Fibroblast of villous mesenchyme (primary cell): ENCODE data around the gene PTPRM. TPM values are rescaled to one million over a fixed set of nuclear protein-coding genes. Genes with fewer than 3 reads are reported as not detected.

Source experiments
- DNase-seq: peaks from one replicate; pipeline ENCODE4 v3.0.0-alpha.2; 2010; ENCODE audit warnings: low read depth
- H3K4me3 ChIP-seq: 2 replicates; pipeline ENCODE4 v1.5.1; 2011; ENCODE audit warnings: low read depth, mild to moderate bottlenecking, low read length
- total RNA-seq: library from RNA; depleted of rRNA; stranded (reverse); fragments of >200 nt; gene quantifications from 2 replicates; pipeline ENCODE4 v1.2.3, GENCODE V29; 2012
- TF ChIP-seq, protein P1 (sequence below): IDR thresholded peaks from 2 replicates; pipeline ENCODE4 v1.5.1; 2012; ENCODE audit warnings: low read depth, mild to moderate bottlenecking, low read length; ENCODE audit not compliant: insufficient read depth

The PTPRM gene
- total RNA-seq, 1 donor = 56.1 TPM

DNA sequence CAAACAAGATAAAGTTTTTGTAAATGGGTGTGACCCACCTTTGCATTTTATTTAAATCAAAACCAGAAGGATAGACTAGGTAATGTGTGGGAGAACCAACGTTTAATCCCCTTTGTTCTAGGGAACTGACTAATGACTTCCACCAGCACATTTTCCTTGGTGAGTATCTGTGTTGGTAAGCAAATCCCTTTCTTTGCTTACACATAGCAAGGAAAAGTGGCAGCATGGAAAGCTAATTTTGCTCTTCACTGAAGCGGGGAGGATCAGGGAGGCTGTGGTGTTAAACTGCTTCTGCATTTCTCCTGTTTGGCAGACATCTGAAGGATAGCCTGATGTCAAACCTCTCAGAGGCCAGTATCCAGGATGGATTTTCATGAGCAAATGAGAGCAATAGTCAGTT lies 331.1 kb downstream of the PTPRM start:
- DNase-seq = no peak
- H3K4me3 ChIP-seq = no peak overlapping the region
- TF ChIP-seq, protein P1, sequence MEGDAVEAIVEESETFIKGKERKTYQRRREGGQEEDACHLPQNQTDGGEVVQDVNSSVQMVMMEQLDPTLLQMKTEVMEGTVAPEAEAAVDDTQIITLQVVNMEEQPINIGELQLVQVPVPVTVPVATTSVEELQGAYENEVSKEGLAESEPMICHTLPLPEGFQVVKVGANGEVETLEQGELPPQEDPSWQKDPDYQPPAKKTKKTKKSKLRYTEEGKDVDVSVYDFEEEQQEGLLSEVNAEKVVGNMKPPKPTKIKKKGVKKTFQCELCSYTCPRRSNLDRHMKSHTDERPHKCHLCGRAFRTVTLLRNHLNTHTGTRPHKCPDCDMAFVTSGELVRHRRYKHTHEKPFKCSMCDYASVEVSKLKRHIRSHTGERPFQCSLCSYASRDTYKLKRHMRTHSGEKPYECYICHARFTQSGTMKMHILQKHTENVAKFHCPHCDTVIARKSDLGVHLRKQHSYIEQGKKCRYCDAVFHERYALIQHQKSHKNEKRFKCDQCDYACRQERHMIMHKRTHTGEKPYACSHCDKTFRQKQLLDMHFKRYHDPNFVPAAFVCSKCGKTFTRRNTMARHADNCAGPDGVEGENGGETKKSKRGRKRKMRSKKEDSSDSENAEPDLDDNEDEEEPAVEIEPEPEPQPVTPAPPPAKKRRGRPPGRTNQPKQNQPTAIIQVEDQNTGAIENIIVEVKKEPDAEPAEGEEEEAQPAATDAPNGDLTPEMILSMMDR = no peak

DNA sequence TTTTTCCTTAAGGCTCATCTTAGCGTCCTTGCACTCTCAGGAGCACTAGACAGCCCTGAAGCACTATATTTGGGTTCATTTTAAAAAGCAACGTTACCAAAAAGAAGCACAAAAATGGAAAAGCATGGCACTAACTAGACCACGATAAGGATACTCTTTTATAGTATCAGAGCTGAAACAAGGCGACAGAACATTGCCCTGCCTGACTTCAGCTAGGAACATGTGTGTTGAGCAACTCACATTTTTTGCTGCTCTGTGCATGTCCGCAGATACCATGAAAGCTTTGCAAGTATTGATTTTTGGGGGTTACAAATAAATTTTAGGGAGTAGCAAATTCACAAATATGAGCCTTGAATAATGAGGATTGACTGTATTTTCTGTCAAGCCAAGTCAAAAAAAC lies 332.0 kb downstream of the PTPRM start:
- H3K4me3 ChIP-seq = no peak overlapping the region
- no peak for DNase-seq
- TF ChIP-seq, protein P1 = no peak

DNA sequence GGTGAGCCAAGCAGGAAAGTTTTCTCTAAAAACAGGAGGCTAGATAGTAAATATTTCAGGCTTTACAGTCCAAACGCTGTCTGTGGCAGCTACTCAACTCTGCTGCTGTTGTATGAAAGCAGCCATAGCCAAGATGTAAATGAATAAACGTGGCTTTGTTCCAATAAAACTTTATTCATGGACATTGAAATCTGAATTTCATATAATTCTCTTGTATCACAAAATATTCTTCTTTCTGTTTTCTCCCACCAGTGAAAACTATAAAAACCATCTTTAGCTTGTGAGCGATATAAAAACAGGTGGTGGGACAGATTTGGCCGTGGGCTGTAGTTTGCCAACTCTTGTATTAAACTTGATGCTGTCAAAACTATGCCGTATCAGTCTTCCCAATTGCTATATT lies 333.0 kb downstream of the PTPRM start:
- TF ChIP-seq, protein P1 = no peak
- H3K4me3 ChIP-seq = no peak overlapping the region
- DNase-seq = no peak

DNA sequence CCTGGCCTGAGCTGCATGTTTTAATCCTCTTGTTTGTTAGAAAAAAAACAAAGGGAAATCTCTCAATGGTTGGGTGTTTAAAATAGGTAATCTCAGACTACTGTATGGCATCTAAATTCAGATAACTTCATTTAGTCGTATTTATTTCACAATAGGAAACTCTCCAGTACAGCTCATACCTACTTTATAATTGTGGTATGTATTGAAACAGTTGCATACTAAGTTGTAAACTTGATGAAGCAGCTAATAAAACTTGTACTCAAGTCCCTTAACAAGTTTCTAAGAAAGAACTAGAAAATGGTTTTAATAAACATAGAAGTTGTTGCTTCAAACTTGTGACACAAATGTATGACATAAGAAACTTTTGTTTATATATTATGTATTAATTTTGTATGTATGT lies 334.5 kb downstream of the PTPRM start:
- TF ChIP-seq, protein P1 = no peak
- no peak overlapping the region for H3K4me3 ChIP-seq
- DNase-seq = peak; percentile 87

DNA sequence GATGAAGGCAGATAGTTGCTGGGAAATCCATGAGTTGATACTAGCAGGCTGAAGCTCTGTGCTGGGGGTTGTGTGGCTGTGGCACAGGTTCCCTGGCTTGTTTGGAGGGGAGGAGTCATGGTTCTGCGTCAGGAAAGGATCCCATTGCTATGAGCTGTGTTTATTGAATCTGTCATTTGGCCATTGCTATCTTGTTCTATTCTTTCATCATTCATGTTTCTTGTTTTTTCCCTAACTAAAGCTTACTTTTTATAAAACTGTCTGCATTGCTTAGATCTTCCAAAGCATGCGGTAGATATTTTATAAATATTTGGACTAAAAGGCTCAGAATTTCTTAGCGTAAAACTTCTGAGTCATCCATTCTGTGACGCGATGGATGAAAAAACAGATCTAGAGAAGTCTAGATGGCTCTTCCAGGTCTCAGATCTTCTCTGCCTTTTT lies 335.3 kb downstream of the PTPRM start:
- no peak overlapping the region for H3K4me3 ChIP-seq
- TF ChIP-seq, protein P1 = no peak
- peak; percentile 98 for DNase-seq

DNA sequence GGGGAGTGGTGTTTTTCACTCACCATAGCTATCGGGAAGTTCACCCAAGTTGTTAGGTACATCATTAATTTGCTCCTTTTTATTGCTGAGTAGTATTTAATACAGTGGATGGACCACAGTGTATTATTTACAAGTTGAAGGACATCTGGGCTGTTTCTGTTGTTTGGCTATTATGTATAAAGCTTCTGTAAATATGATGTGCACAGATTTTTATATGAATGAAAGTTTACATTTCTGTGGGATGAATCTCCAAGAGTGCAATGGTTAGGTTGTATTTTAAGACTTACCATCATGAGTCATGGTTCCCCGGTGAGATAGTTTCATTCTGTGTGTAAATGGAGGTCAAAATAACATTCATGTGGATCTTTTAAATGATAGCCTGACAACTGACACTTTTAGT lies 337.4 kb downstream of the PTPRM start:
- peak; percentile 97 for DNase-seq
- TF ChIP-seq, protein P1 = no peak
- H3K4me3 ChIP-seq = no peak overlapping the region

DNA sequence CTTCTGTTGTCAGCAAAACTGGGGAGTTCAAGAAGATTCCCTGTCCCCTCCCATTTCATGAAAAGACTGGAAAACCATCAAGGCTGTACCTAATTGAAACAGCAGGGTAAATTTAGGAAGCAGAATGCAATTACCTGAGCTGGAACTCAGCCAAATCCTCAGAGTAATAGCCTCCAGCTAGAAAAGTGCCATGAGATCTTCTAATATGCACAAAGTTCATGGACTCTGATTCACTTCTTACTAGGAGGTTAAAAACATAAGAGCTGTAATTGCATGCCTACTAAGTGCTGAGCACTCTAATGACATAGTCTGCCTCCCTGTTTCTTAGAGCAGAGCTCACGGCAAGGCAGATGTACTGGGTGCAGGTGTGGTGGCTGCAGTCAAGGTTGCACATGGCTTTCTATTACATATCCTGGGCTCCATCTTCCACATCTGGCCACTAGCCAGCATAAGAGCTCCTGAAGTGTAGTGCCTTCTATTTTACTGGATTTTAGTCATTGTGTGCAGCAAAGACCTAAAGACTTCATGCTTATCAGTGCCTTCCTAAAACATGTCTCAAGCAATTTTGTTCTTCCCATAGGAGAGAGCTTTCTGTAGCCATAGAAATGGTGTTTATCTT lies 341.7 kb downstream of the PTPRM start:
- TF ChIP-seq, protein P1 = no peak
- no peak for DNase-seq
- H3K4me3 ChIP-seq = no peak overlapping the region
